ENCODE measurements around the gene SAMD13.

Gene SAMD13, protein sequence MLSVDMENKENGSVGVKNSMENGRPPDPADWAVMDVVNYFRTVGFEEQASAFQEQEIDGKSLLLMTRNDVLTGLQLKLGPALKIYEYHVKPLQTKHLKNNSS

DNA sequence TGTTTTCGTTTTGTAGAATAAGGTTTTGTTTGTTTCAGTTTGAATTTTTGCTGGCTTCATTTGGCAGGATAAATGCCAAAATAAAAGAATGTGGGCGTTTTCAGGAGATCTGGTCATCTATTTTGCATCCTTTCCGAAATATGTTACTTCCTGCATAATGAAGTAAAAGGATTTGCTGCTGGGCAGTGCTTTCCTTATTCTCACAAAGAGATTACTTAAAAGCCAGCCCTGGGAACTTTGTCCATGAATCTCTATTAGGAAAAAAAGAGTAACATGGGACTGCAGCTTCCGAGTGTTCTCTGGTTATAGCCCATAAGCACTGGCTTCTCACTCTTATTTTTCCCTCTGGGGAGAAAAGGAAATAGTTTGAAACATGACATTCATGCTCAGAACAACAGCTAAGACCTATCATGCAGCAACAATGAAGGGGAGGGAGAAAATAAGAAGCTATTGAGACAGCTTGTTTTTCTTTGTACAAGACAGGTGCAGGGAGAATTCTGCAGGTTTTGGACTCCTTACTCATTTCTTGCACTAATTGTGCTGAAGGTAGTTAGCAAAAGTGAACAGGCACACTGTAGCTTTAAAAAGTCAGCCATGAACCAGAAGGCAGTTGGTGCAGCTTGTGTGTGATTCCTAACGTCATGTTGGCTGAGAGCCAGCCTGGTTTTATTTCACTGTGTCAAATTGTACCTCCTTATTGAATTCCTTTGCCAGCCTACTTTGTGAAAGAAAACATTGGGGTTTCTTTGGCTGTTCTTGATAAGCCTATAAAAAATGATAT is at the start of gene SAMD13:
Gene SAMD13 (plus strand): TSS at position 705 of the 781 bp plus-strand sequence. CDS start 1,527 bp downstream, outside the sequence.
- peak within 1 kb of the TSS; percentile 72 to 78 for H3K4me3 Mint-ChIP-seq
- H3K9me3 Mint-ChIP-seq, result no peaks in the 10 kb centered on the region
- DNase-seq, result peak; percentile 33 to 43
- peak; percentile 33 for ATAC-seq
- H3K27ac Mint-ChIP-seq, result peak within 1 kb of the TSS; percentile 9 to 75
- peaks cover 10% of the 10 kb centered on the region for H3K27me3 Mint-ChIP-seq
- peaks cover 50% of the 10 kb centered on the region for H3K4me1 Mint-ChIP-seq

DNA sequence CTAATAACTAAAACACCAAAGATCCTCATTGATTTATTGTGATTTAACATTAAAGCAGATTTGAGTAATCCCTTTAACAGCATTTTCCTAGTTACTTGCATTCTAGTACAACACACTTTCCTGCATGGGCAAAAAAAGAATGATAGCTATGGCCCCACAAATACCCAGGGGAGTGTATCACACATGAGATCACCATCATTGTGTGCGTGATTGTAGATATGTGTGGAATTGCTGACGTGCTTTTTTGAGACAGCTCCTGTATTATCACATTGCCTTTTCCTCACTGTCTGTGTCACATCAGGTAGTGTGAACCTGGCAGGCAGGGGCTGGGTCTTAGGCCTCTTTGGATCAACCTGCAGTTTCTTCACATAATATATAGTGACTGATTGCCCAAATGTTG is 48.5 kb upstream of the SAMD13 start:
- H3K9me3 Mint-ChIP-seq, result peaks cover 15 to 18% of the 10 kb centered on the region in 2 donors
- H3K27me3 Mint-ChIP-seq, result no peaks in the 10 kb centered on the region
- no peaks in the 10 kb centered on the region for H3K4me1 Mint-ChIP-seq
- ATAC-seq, result no peak
- DNase-seq, result no peak
- H3K4me3 Mint-ChIP-seq, result no peak overlapping the region
- H3K27ac Mint-ChIP-seq, result no peak overlapping the region

DNA sequence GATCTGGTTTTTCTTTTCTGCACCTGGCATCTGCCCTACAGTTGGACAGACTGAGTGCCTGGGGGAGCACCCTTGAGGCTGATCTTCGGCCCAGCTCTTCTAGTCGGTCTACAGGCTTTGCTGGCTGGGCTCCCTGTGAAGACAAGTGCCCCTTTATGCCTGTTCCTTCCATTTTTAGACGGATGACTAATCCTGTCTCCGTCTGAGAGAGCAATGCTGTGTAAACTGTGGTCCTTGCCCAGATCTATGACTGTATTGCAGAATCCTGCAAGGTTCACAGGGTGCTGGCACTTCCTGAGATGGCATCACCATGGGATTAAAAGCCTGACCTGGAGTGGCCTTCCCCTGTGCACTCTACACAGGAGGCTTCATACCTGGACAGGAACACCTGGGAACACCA is 47.6 kb upstream of the SAMD13 start:
- Mint-ChIP-seq H3K27me3 (no peaks in the 10 kb centered on the region), H3K27ac (no peak overlapping the region), H3K4me3 (no peak overlapping the region), H3K9me3 (peaks cover 19 to 22% of the 10 kb centered on the region in 2 donors), H3K4me1 (no peaks in the 10 kb centered on the region)
- DNase-seq, result no peak
- no peak for ATAC-seq

DNA sequence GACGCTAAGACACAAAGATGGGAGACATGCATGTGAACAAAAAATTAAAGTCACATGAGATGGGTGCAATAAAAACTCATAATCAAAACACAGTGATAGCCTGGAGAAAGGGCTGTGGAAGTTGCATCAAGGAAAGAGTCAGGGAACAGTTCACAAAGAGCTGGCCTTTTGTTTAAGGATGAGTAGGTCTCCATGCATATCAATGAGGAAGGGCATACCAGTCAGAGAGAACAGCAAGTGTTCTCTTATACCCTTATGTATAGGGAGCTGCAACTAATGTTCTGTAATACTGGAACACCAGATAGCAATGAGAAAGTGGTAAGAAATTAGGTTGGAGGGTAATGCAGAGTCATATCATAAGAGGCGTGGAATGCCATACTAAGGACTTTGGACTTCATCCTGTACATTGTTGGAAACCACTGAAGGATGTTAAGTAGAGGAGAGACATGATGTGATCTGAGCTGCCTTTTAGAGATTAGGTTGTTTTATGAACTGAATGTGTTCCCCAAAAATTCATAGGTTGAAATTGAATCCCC is 46.7 kb upstream of the SAMD13 start:
- Mint-ChIP-seq H3K4me3 (no peak overlapping the region), H3K9me3 (peaks cover 20% of the 10 kb centered on the region in 2 donors)

DNA sequence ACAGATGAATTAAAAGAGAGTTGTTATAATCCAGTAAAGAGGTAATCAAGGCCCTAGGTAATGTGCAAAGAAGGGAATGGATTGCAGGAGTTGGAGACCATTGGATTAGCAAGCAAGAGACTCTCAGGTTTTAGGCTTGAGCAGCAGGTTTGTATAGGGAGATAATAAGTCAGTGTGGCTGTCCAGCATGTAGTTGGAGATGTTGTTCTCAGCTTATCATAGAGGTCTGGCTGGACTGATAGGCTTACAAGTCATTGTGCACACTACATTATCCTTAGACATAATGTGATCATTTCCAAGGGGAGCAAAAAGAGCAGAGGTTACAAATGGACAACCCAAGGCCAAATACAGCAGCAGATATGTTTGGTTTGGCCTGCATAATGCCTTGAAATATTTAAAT is 45.9 kb upstream of the SAMD13 start:
- Mint-ChIP-seq H3K27ac (no peak overlapping the region), H3K9me3 (peaks cover 19% of the 10 kb centered on the region in 2 donors), H3K4me3 (no peak overlapping the region), H3K27me3 (no peaks in the 10 kb centered on the region), H3K4me1 (no peaks in the 10 kb centered on the region)
- ATAC-seq (no peak), DNase-seq (no peak)

More for the DNA sequence above, 46.7 kb upstream of the SAMD13 start:
- Mint-ChIP-seq H3K27ac (no peak overlapping the region), H3K4me1 (no peaks in the 10 kb centered on the region), H3K27me3 (no peaks in the 10 kb centered on the region)
- DNase-seq (no peak), ATAC-seq (no peak)

DNA sequence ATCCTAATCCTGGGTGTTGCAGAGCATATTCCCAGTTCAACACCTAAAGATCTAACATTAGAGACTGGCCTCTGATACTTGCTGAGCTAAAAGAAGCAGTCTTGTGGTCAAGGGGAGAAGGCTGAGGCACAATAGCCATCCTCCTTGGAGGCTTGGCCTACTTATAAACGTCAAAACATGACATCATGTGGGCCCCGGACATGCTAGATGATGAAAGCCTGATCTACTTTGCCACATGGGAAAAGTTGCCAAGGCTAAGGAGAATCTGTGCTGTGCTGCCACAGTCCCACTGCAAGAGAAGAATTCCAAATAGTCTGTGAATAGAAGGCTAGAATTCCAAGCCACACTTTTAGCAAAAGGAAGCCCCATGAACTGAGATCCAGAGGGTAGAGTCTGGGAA is 43.9 kb upstream of the SAMD13 start:
- H3K9me3 Mint-ChIP-seq, result peaks cover 4 to 5% of the 10 kb centered on the region in 2 donors
- H3K27ac Mint-ChIP-seq, result no peak overlapping the region
- no peak for DNase-seq
- H3K27me3 Mint-ChIP-seq, result no peaks in the 10 kb centered on the region
- H3K4me3 Mint-ChIP-seq, result no peak overlapping the region
- ATAC-seq, result no peak
- no peaks in the 10 kb centered on the region for H3K4me1 Mint-ChIP-seq

DNA sequence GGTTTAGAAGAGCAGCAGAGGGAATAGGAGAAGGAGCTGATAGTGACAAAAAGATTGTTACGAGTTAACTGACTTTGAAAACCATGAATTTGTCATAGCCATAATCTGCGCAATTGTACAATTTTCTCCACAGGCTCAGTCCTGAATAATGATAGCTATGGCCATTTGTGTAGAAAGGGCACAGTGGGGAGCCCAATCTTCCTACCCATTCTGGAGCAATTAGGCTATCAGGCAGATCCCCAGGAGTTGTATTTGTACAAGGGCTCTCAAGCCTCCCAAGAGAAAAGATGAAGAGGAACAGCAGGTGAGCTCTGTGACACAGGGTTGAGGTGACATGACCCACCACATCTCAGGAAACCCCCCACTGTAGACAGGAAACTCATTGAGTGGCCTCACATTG is 42.1 kb upstream of the SAMD13 start:
- ATAC-seq (no peak), DNase-seq (no peak)
- no peaks in the 10 kb centered on the region for H3K27me3 Mint-ChIP-seq
- peaks cover 4 to 5% of the 10 kb centered on the region in 2 donors for H3K9me3 Mint-ChIP-seq
- no peaks in the 10 kb centered on the region for H3K4me1 Mint-ChIP-seq
- peak overlapping the region in 1 of 2 donors; percentile 85 for H3K27ac Mint-ChIP-seq
- H3K4me3 Mint-ChIP-seq, result no peak overlapping the region

DNA sequence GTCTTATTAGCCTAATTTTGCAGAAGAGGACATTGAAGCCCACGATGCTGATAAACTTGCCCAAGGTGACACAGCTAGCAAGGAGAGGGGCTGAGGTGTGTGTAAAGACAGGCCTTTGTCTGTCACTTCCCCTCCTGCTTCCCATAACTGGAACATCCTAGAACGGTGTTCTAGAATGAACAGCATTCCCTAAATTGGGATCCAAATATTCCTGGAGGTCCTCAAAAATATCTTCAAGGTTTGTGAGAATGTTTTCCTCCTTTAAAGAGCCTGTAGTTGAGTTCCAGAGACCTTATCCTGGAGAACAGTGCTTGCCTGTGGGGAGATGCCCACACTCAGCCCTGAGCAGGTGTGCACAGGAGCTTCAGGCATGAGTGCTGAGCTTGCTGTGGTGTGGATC is 41.5 kb upstream of the SAMD13 start:
- DNase-seq (no peak), ATAC-seq (no peak)
- Mint-ChIP-seq H3K4me3 (no peak overlapping the region), H3K4me1 (no peaks in the 10 kb centered on the region), H3K27me3 (no peaks in the 10 kb centered on the region), H3K9me3 (peaks cover 4 to 5% of the 10 kb centered on the region in 2 donors), H3K27ac (no peak overlapping the region)

DNA sequence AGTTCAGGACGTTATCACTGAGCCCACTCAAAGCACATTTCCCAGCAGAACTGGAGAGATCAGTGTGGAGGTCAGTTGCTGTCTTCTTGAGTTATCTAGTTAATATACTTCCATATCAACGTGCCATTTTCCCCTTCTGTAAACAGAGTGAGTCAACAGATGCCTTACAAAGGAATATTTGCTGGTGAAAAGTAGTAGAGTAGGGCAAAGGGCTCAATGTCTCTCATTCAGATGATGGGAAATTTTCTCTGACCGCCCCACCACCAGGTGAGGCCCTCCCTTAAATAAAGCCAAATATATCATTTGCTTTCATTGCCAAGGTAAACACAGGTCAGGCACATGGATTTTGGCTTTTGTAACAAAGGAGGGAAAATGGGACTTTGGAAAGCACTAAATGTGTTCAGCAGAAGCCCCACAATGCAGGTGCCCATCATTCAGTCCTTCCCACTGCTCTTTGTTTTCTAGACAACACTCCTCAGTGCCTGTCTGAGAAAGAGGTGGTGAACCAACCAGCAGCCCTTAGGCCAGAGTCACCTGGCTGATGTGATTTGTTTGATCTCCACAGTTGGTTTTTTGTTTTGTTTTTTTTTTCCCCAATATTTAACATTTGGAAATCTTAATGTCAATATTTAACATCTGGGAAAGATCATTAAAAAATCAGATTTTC is 40.5 kb upstream of the SAMD13 start:
- Mint-ChIP-seq H3K9me3 (peaks cover 4 to 5% of the 10 kb centered on the region in 2 donors), H3K27ac (no peak overlapping the region), H3K4me1 (no peaks in the 10 kb centered on the region), H3K4me3 (no peak overlapping the region), H3K27me3 (no peaks in the 10 kb centered on the region)
- DNase-seq (no peak), ATAC-seq (no peak)

DNA sequence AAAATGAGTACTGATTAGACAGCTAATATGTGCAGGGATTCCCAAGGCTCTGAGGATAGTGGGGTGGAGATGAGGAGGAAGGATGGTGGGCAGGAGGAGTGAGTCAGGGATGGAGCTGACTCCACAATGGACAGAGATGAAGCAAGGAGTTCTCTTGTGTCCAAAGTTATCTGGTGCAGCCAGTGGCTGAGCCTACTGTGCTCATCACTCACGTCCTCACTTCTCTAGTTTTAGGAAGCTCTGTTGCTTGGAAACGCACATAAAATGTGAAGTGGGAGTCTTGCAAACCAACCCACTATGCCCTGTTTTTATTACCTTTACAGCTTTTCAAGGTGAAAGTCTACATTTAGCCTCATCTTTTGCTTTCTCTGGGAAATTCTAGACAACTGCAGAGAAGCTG is 36.5 kb upstream of the SAMD13 start:
- Mint-ChIP-seq H3K4me1 (no peaks in the 10 kb centered on the region), H3K4me3 (no peak overlapping the region)
- ATAC-seq, result no peak

DNA sequence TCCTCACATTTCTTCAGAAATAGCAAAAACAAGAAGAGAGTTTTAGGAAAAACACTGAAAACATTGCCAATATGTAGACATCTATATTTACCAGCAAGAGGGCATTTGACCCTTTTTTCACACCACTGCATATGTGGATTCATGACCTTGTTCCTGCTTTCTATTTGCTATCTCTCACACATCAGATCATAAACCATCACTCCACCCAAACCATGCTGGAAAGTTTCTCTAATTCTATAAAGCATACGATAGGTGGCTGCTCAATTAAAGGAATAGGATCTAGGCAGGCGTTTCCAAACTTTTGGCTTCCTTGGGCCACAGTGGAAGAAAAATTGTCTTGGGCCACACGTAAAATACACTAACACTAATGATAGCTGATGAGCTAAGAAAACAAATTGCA is 35.6 kb upstream of the SAMD13 start:
- Mint-ChIP-seq H3K27ac (no peak overlapping the region), H3K4me1 (peaks cover 2% of the 10 kb centered on the region), H3K27me3 (no peaks in the 10 kb centered on the region), H3K9me3 (no peaks in the 10 kb centered on the region), H3K4me3 (no peak overlapping the region)
- ATAC-seq, result no peak
- DNase-seq, result no peak

More for the DNA sequence above, 36.5 kb upstream of the SAMD13 start:
- no peaks in the 10 kb centered on the region for H3K27me3 Mint-ChIP-seq
- no peaks in the 10 kb centered on the region for H3K9me3 Mint-ChIP-seq
- no peak overlapping the region for H3K27ac Mint-ChIP-seq
- no peak for DNase-seq

DNA sequence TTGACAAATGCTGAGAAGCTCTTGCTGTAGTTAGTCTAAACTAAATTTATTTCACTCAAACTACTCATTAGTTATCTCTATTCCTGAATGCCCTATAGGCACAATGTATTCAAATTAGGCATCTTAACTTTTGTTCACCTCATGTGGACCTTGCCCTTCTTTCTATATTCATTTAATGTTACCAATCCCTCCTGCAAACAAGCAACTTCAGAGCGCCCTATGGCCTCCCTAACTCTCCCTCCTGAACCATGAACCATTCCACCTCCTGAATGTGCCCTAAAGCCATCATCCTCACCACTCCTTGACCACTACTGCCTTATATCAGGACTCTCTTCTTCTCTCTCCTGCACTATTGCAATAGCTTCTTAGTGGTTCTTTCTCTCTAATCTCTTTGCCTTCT is 34.8 kb upstream of the SAMD13 start:
- H3K4me3 Mint-ChIP-seq, result no peak overlapping the region
- H3K4me1 Mint-ChIP-seq, result peaks cover 7% of the 10 kb centered on the region
- H3K9me3 Mint-ChIP-seq, result no peaks in the 10 kb centered on the region
- H3K27ac Mint-ChIP-seq, result no peak overlapping the region
- DNase-seq, result no peak
- ATAC-seq, result no peak
- no peaks in the 10 kb centered on the region for H3K27me3 Mint-ChIP-seq

DNA sequence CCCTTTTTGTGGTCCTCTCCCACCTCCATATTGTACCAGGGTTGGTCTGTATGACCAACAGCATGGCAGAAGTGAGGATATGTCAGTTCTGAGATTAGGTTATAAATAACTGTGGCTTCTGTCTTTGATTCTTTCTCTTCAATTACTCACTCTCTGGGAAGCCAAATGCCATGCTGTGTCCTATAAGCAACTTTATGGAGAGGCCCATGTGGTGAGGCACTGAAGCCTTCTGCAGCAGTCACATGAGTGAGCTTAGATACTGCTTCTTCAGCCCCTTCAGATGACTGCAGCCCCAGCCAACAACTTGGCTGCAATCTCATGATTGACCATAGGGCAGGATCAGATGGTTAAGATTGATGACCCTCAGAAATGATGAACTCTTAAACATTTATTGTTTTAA is 34.0 kb upstream of the SAMD13 start:
- H3K27ac Mint-ChIP-seq, result no peak overlapping the region
- no peak for ATAC-seq
- H3K4me1 Mint-ChIP-seq, result peaks cover 7% of the 10 kb centered on the region
- DNase-seq, result no peak
- H3K4me3 Mint-ChIP-seq, result no peak overlapping the region
- no peaks in the 10 kb centered on the region for H3K27me3 Mint-ChIP-seq
- no peaks in the 10 kb centered on the region for H3K9me3 Mint-ChIP-seq

DNA sequence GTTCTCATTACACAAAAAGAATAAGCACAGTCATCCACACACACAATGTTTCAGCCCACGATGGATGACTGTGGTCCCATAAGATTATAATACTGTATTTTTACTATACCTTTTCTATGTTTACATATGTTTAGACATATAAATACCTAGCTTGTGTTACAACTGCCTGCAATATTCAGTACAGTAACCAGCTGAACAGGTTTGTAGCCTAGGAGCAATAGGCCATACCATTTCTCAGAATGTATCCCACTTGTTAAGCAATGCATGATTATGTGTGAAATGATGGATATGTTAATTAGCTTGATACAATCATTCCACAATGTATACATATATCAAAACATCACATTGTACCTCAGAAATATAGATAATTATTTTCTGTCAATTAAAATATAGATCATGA is 33.2 kb upstream of the SAMD13 start:
- Mint-ChIP-seq H3K9me3 (no peaks in the 10 kb centered on the region), H3K4me1 (peaks cover 7% of the 10 kb centered on the region), H3K27ac (no peak overlapping the region), H3K27me3 (no peaks in the 10 kb centered on the region), H3K4me3 (no peak overlapping the region)
- DNase-seq, result no peak
- no peak for ATAC-seq

DNA sequence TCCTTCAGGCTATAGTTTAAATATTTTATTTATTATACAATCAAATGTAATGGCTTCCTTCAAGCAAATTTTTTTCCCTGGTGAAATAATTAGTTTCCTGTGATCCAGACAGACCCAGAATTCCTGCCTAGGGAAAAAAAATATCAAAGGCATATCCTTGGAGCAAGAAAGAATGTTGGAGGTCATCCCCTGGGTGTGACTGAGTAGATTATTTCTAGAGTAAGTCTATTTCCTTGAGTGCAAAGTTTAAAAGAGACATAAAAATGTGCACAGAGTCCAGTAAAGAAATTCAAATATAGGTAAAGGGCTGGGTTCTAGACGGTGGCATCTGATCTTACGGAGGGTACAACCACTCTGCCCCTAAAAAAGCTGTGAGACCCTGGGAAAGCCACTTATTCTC is 32.2 kb upstream of the SAMD13 start:
- DNase-seq (no peak), ATAC-seq (no peak)
- no peak overlapping the region for H3K4me3 Mint-ChIP-seq
- no peaks in the 10 kb centered on the region for H3K27me3 Mint-ChIP-seq
- H3K27ac Mint-ChIP-seq, result no peak overlapping the region
- peaks cover 0 to 5% of the 10 kb centered on the region in 2 donors for H3K9me3 Mint-ChIP-seq
- H3K4me1 Mint-ChIP-seq, result peaks cover 7% of the 10 kb centered on the region

Data from stimulated activated naive CD8-positive, alpha-beta T cell treated with anti-CD3 and anti-CD28 coated beads, Interleukin-15, amount 100 ng/mL, for 72 hours (primary cell).